DMS 273 (cell line): Measurements from ENCODE around the gene NAALADL2.
"Not testable (repeated sequence)": the region's sequence is repeated elsewhere in the genome, so short reads cannot be mapped to it uniquely, and the experiment has no call there.

Experiments
- DNase-seq: peaks from one replicate; lab custom pipeline; 2025; ENCODE audit not compliant: unreplicated experiment; lab: John Stamatoyannopoulos, UW

Gene NAALADL2

GRCh38 chr3:175460849-175461399, 601.8 kb downstream of the NAALADL2 start:
- DNase-seq: not testable (repeated sequence)

- DNase-seq: no peak
Measured at GRCh38 chr3:175464362-175464761, 605.2 kb downstream of the NAALADL2 start.

DNA sequence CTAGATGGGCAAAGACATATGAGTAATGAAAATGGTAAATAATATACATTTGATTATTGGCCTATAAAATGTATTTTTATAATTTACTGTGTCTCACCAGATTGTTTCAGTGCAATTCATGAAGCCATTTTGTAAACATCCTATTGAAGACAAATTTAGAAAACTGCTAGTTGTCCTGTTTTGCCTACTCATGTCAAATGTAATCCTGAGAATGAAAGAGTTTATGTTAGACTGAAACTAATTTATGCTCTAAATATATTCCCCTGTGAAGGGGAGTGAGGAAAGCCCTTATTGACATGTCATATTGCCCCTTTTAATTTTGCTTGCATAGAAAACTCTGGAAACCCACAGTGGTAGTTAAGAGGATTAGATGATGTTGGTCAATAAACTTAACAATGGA, 610.0 kb downstream of the NAALADL2 start:
- no peak for DNase-seq

DNA sequence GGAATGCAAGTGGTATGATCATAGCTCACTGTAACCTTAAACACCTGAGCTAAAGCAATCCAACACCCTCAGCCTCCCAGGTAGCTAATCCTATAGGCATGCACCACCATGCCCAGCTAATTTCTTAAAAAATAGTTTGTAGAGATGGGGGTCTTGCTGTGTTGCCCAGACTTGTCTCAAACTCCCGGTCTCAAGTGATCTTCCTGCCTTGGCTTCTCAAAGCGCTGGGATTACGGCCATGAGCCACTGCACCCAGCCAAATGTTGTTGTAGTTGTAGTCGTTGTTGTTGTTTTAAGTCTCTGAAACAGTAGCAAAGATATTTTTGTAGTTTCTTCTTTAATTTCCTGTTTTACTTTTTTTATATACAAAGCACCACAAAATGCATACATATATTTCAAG, 616.6 kb downstream of the NAALADL2 start:
- DNase-seq: no peak

DNA sequence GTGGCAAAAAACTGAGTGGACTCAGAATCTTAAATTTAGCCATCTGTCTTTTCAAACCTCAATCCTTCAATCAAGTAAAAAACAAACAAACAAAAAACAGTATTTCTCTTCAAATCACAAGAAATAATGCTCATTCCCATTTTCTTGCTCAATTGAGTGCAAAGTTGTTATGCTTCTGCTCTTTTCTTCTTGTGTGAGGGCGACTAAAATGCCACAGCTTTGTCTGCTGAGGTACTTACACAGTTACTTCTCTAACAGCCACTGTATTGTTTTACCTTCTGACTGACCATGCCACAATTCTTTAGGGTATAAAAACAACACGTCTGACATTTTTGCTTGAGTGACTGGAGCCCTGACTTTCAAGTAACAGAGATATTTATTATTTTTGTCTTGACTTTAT, 617.4 kb downstream of the NAALADL2 start:
- no peak for DNase-seq

DNA sequence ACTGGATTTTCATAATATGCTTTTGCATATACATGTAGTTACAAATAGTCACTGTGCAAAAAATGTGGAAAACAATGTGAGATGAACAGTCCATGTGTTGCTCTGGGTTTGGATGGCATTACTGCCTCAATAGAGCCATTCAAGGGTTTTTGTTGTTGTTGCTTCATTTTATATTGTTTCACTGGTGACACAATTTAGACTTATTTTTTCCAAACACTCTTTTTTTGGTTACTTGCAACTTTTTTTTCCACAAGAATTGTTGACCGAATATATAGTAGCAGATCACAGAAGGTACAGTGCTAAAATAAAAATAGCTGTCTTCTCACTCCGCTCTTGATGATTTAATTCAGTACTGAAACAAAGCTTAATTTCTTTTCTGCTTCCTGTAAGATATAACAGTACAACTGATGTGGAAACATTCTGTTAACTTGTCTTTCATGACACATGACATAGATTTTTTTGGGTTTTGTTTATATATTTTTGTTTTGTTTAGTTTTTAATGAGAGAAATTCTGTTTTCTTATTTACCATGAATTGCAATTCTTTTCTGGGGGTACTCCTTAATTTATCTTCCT, 618.6 kb downstream of the NAALADL2 start:
- no peak for DNase-seq

- no peak for DNase-seq
Measured at GRCh38 chr3:175478301-175478700, 619.2 kb downstream of the NAALADL2 start.

DNA sequence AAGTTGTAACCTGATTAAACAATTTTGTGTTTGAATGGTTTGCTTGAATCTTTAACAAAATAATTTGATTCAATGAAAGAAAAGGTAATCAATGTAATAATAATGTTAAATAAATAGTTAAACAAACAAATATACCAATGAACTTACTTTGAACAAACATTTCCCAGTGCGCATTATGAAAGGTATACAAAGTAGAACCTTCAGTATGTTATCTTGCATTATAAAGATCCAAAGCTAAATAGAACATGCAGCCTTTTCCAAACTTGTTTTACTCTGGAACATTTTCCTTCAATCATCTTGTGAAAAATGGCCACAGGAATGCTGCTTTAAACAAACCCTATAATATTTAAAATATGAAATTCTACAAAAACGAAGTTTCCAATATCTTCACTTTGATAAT, 620.0 kb downstream of the NAALADL2 start:
- DNase-seq: no peak

GRCh38 chr3:175479800-175480199, 620.7 kb downstream of the NAALADL2 start:
- DNase-seq: no peak

DNA sequence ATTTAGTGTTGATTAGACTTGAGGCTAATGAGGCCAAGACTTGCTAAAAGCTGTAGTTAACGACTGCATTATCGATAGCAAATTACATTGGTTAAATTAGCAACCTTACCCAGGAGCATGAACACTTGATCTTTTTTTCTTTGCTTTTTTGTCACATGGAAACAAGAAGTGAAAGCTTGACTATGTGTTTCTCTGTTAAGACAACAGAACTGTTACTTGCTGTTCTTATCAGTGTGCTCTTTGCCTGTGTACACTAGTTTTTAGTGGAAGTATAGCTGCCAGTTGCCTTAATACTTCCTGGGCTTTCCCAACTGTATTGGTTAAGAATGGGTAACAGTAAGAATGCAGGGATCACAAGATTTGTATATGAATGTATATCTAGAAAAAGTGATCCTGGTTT, 625.5 kb downstream of the NAALADL2 start:
- no peak for DNase-seq

- DNase-seq: no peak
Measured at GRCh38 chr3:175485436-175485835, 626.3 kb downstream of the NAALADL2 start.

DNA sequence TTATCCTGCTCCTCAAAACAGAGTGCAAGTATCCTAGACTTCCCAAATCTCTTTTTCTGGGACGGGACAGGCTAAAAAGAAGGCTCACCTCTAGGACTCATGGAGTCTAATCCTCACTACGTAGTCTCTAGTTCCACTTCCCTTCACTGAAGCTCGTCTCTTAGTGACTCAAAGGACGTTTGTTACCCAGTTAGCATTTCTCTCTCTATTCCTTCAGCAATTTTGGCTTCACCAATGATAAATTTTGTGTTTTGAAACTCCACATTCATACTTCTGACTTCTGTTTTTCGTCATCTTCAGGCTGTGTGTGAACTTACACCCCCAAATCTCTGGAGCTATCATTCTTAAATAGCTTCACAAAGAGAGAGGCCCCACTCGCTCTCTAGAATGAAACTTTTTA, 627.1 kb downstream of the NAALADL2 start:
- DNase-seq: no peak

- no peak for DNase-seq
Measured at GRCh38 chr3:175489406-175489805, 630.3 kb downstream of the NAALADL2 start.

GRCh38 chr3:175493301-175493700, 634.2 kb downstream of the NAALADL2 start:
- DNase-seq: no peak

DNA sequence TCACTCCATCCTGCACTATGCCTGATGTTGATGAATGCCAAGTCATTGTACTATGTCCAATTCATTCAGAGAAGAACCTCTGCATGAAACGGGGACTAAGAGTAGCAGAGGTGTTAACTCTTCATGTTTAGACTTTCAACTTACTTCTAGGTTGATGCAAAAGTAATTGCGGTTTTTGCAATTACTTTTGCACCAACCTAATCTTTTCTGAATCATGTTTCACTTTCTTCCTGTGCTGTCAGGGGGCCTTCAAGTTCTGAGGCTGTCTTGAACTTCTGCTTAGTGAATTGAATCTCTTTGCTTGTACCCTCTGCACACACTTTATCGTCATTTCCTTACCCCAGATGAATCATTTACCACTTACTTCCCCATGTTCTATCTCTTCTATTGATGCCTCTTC, 636.2 kb downstream of the NAALADL2 start:
- no peak for DNase-seq

DNA sequence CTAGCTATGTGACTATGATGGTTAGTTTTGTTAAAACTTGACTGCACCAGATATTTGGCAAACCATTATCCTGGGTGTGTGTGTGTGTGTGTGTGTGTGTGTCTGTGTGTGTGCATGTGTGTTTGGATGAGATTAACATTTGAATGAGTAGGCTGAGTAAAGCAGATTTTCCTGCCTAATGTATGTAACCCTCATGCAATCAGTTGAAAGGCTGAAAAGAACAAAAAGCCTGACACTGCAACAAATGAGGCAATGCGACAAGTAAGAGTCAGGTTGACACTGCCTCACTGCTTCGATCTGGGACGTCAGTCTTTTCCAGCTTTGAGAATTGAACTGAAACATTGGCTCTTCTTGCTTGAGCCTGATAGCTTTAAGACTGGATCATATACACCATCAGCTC, 643.0 kb downstream of the NAALADL2 start:
- no peak for DNase-seq

DNA sequence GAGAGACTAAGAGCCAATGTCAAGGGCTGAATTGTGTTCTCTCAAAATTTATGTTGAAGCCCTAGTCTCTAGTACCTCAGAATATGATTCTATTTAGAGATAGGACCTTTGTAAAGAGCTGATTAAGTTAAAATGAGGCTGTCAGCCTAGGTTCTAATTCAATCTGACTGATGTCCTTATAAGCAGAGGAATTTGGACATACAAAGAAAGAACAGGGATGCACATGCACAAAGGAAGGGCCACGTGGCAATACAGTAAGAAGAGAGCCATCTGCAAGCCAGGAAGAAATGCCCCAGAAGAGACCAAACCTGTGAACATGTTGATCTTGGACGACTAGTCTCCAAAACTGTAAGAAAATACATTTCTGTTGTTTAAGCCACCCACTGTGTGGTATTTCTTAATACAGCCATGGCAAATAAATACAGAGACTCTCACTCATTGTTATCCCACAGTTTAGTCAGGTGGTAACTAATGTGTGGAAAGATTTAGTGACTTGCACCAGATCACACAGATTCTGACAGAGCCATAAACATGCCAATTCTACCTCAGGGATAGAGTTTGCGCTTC, 652.2 kb downstream of the NAALADL2 start:
- no peak for DNase-seq

DNA sequence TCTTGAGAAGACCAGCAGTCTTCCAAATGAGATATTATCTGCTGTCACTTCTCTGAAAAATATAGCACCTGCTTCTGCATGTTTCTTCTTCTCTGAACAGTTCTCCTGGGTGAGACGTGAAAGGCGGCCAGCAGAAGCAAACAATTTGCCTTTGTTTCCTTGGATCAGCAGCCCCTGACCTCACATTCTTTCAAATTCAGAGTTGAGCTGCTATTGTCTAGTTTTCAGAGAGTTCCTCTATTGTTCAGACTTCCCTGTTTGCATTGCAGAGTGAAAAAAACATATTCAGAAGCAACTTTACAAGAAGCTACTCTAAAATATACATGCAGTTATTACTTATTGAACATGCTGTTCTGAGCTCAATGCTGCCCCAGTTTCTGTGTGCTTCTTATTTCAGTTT, 653.6 kb downstream of the NAALADL2 start:
- DNase-seq: no peak

GRCh38 chr3:175518459-175518858, 659.3 kb downstream of the NAALADL2 start:
- DNase-seq: no peak

- no peak for DNase-seq
Measured at GRCh38 chr3:175521406-175521805, 662.3 kb downstream of the NAALADL2 start.

DNA sequence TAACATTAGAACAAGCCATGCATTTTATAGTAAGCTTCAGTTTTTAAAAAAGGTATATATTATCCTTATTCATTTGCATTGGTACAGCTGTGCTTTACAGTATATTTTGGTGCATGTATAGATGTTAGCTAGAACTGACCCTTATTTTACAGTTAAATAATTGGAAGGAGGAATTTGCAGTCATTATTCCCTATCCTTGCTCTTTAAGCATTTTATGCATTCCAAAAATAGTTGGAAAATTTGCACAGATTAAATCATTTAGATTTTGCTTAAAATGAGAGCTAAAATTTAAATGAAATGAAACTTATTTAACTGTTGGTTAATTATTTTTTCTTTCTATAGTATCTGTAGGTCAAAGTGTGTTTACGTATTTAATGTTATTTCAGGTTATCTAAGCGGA, 667.1 kb downstream of the NAALADL2 start:
- no peak for DNase-seq

DNA sequence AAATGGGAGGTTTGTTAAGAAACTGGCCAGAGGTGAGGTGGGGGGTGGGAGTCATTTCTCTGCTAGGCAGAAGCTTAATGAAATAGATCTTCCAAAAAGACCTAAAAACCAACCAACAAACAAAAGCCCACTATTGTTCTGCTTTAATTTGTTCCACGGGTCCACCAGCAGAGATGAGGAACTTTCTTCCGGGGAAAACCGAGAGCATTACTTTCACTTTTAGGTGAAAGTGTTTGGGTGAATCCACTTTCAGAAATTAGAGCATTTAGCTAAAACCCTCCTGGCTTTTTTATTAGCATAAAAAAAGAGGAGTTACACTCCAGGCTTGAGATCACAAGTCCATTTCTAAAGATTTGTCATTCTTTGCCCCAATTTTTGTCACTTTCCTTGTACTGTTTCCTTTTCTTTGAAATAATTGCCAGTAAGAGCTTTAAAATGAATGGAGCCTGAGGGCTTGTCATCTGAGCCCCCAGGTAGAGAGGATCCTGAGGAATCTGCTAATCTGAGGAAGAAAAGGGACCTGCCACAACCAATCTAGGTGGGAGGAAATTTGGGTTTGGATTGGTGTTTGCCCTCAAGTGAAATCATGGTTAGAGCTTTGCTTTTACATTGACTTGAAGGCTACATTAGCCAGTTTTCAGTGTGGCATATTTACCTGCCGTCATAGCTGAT, 667.6 kb downstream of the NAALADL2 start:
- no peak for DNase-seq
